Keratinocyte (primary cell): ENCODE results near the gene C1QTNF3. TPM values are rescaled to one million over a fixed set of nuclear protein-coding genes. Genes with fewer than 3 reads are reported as not detected.

Source experiments
- DNase-seq: peaks from one replicate; pipeline ENCODE4 v3.0.0-alpha.2; 2011; ENCODE audit warnings: low read depth, missing footprints, low spot score
- FAIRE-seq: peaks from 2 replicates; lab custom pipeline; 2011; peaks lifted over from hg19 to GRCh38; lab: Jason Lieb, UNC
- H2AFZ ChIP-seq: 2 replicates; pipeline ENCODE4 v1.6.0; 2012; ENCODE audit warnings: low read length, control low read depth, inconsistent platforms; ENCODE audit not compliant: control insufficient read depth
- H3K27ac ChIP-seq: 2 replicates; pipeline ENCODE4 v1.5.1; 2011; ENCODE audit warnings: low read length; ENCODE audit not compliant: control insufficient read depth, insufficient read depth
- H3K27me3 ChIP-seq: 3 replicates; pipeline ENCODE4 v1.6.0; 2011; ENCODE audit warnings: low read length; ENCODE audit not compliant: control insufficient read depth, insufficient read depth; ENCODE audit errors: extremely low read depth
- H3K36me3 ChIP-seq, 2 experiments: 2 replicates in 1 of 2; 3 replicates in 1 of 2; pipeline ENCODE4 v1.5.1; 2011; ENCODE audit warnings: low read length in 2 of 2, mild to moderate bottlenecking in 1 of 2; ENCODE audit not compliant: control insufficient read depth in 2 of 2, insufficient read depth in 2 of 2; ENCODE audit errors: extremely low read depth in 1 of 2
- H3K4me1 ChIP-seq: 3 replicates; pipeline ENCODE4 v1.5.1; 2011; ENCODE audit warnings: low read length; ENCODE audit not compliant: control insufficient read depth, insufficient read depth; ENCODE audit errors: extremely low read depth
- H3K4me2 ChIP-seq: 3 replicates; pipeline ENCODE4 v1.6.0; 2011; ENCODE audit warnings: low read depth, low read length; ENCODE audit not compliant: control insufficient read depth, insufficient read depth; ENCODE audit errors: extremely low read depth
- H3K4me3 ChIP-seq, 3 experiments: fragments of 200-600 bp in 1 of 3; sonication (generic) in 1 of 3; 2 replicates in 2 of 3; 3 replicates in 1 of 3; pipeline ENCODE4 v1.5.1; 2011 to 2016; ENCODE audit warnings: low read length in 3 of 3, mild to moderate bottlenecking in 3 of 3, control low read depth in 2 of 3, inconsistent platforms in 1 of 3, low read depth in 1 of 3, mixed read lengths in 1 of 3, mixed run types in 1 of 3, moderate library complexity in 1 of 3; ENCODE audit not compliant: control insufficient read depth in 2 of 3, insufficient read depth in 2 of 3; ENCODE audit errors: extremely low read depth in 1 of 3
- H3K79me2 ChIP-seq: 2 replicates; pipeline ENCODE4 v1.6.0; 2012; ENCODE audit warnings: low read length; ENCODE audit not compliant: control insufficient read depth, insufficient read depth
- H3K9ac ChIP-seq: 3 replicates; pipeline ENCODE4 v1.6.0; 2011; ENCODE audit warnings: low read length; ENCODE audit not compliant: control insufficient read depth, insufficient read depth; ENCODE audit errors: extremely low read depth
- H3K9me1 ChIP-seq: 3 replicates; pipeline ENCODE4 v1.6.0; 2011; ENCODE audit warnings: low read length; ENCODE audit not compliant: control insufficient read depth, insufficient read depth; ENCODE audit errors: extremely low read depth
- H3K9me3 ChIP-seq: 2 replicates; pipeline ENCODE4 v1.5.1; 2012; ENCODE audit warnings: low read depth, low read length; ENCODE audit not compliant: control insufficient read depth
- H4K20me1 ChIP-seq: 3 replicates; pipeline ENCODE4 v1.6.0; 2011; ENCODE audit warnings: low read length; ENCODE audit not compliant: control insufficient read depth, insufficient read depth; ENCODE audit errors: extremely low read depth
- EZH2 ChIP-seq: IDR thresholded peaks from one replicate; pipeline ENCODE4 v1.6.1; 2012; ENCODE audit warnings: inconsistent platforms, mild to moderate bottlenecking, low read length, moderate library complexity
- dilution Hi-C: fragments of 300-500 bp; cut with MboI; formaldehyde crosslinking; loops from one replicate; pipeline ENCODE4 v1.7.0; 2020; ENCODE audit warnings: low sequenced_read_pairs; ENCODE audit not compliant: extremely low pct_ligation_motif_present
- polyA plus RNA-seq, 5 experiments: library from polyadenylated mRNA; depleted of rRNA in 3 of 5; stranded (reverse) in 3 of 5; stranded (forward) in 1 of 5; unstranded in 1 of 5; fragments of >200 nt; gene quantifications; 1 replicate in 1 of 5; 2 replicates in 3 of 5; 3 replicates in 1 of 5; pipeline versions ENCODE4 v1.2.1 to v1.2.3, GENCODE V29; 2011 to 2012; ENCODE audit warnings: missing spikeins in 2 of 5, low read depth in 1 of 5, low replicate concordance in 1 of 5
- TF ChIP-seq, protein P1 (sequence below), 3 experiments: IDR thresholded peaks in 1 of 3; conservative IDR thresholded peaks in 1 of 3; optimal IDR thresholded peaks in 1 of 3; 2 replicates in 2 of 3; 3 replicates in 1 of 3; pipeline versions ENCODE3 to v1.5.1; 2011; ENCODE audit warnings: low read length in 3 of 3, mild to moderate bottlenecking in 3 of 3, moderate library complexity in 2 of 3, control low read depth in 1 of 3, inconsistent platforms in 1 of 3; ENCODE audit not compliant: insufficient read depth in 2 of 3; ENCODE audit errors: extremely low read depth in 1 of 3

Gene C1QTNF3
- polyA plus RNA-seq, 1 donor (not counting 4 experiments of a cell fraction or from before 2014, with no cell fraction given): 1.0 TPM

DNA sequence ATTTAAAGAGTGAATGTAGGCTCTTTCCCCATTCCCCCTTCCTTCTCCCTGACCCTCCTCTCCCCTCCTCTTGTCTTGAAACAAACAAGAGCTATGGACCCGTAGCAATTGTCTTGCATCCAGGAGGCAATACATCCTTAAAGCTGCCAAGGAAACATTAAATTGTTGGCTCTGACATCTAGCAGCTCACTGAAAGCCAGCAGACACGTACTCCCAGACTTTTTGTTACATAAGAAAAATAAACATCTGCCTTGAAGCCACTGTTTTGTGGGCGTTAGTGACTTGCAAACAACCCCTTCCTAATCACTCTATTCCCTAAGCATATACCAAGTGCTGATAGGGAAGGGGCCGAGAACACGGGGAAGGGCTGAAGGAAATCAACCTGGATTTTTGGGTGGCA is 67.2 kb downstream of the C1QTNF3 start:
- H3K9me1 ChIP-seq: no peaks in the 10 kb centered on the region
- FAIRE-seq: no peak
- TF ChIP-seq, protein P1, sequence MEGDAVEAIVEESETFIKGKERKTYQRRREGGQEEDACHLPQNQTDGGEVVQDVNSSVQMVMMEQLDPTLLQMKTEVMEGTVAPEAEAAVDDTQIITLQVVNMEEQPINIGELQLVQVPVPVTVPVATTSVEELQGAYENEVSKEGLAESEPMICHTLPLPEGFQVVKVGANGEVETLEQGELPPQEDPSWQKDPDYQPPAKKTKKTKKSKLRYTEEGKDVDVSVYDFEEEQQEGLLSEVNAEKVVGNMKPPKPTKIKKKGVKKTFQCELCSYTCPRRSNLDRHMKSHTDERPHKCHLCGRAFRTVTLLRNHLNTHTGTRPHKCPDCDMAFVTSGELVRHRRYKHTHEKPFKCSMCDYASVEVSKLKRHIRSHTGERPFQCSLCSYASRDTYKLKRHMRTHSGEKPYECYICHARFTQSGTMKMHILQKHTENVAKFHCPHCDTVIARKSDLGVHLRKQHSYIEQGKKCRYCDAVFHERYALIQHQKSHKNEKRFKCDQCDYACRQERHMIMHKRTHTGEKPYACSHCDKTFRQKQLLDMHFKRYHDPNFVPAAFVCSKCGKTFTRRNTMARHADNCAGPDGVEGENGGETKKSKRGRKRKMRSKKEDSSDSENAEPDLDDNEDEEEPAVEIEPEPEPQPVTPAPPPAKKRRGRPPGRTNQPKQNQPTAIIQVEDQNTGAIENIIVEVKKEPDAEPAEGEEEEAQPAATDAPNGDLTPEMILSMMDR (optimal IDR thresholded peaks at IDR 0.05 in 1 of 3, IDR thresholded peaks at IDR 0.05 in 1 of 3, conservative IDR thresholded peaks at IDR 0.05 in 1 of 3; ENCODE audit: extremely low read depth in 1 of 3, insufficient read depth in 2 of 3, low read length in 3 of 3): no peak
- no peak for TF ChIP-seq EZH2
- no peaks in the 10 kb centered on the region for H3K9me3 ChIP-seq
- no peaks in the 10 kb centered on the region for H4K20me1 ChIP-seq
- dilution Hi-C loops: no loop called here
- DNase-seq: no peak
- H3K4me1 ChIP-seq: no peaks in the 10 kb centered on the region
- H3K4me3 ChIP-seq: no peak overlapping the region
- H3K79me2 ChIP-seq: no peaks in the 10 kb centered on the region
- peaks cover 11% of the 10 kb centered on the region for H3K27me3 ChIP-seq
- H3K27ac ChIP-seq: no peak overlapping the region
- no peaks in the 10 kb centered on the region for H3K36me3 ChIP-seq
- H3K4me2 ChIP-seq: no peak overlapping the region
- no peak overlapping the region for H2AFZ ChIP-seq
- no peak overlapping the region for H3K9ac ChIP-seq

DNA sequence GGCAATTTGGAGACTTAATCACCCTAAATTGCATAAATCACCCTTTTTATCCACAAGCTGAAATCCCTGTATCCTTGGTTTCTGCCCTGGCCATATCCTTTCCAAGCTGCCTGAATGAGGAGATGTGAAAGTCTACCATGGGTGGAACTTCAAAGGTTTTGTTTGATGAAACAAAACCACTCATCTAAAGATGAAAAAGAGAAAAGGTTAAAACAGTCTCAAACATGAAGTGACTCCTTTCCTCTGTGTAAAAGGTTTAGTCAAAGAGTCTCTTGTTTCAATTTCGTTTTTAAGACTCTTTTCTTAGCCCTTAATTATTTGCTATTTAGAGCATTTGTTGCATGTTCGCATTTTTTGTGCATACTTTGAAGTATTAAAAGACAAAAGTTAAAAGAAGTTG is 69.7 kb downstream of the C1QTNF3 start:
- Histone ChIP-seq H3K4me1 (no peaks in the 10 kb centered on the region), H4K20me1 (no peaks in the 10 kb centered on the region), H3K27me3 (peaks cover 11% of the 10 kb centered on the region), H3K79me2 (no peaks in the 10 kb centered on the region), H3K9me1 (no peaks in the 10 kb centered on the region), H3K9ac (no peak overlapping the region), H3K4me2 (no peak overlapping the region), H3K27ac (no peak overlapping the region), H3K36me3 (no peaks in the 10 kb centered on the region), H3K9me3 (no peaks in the 10 kb centered on the region), H3K4me3 (no peak overlapping the region), H2AFZ (no peak overlapping the region)
- dilution Hi-C loops: no loop called here
- DNase-seq: no peak
- no peak for FAIRE-seq
- TF ChIP-seq, protein P1 (optimal IDR thresholded peaks at IDR 0.05 in 1 of 3, IDR thresholded peaks at IDR 0.05 in 1 of 3, conservative IDR thresholded peaks at IDR 0.05 in 1 of 3; ENCODE audit: extremely low read depth in 1 of 3, insufficient read depth in 2 of 3, low read length in 3 of 3): no peak
- no peak for TF ChIP-seq EZH2
